T follicular helper cell (primary cell): ENCODE results near the gene GOLGA8K.
"Not testable (repeated sequence)": the region's sequence is repeated elsewhere in the genome, so short reads cannot be mapped to it uniquely, and the experiment has no call there.

Experiments
- DNase-seq: peaks from one replicate; pipeline ENCODE4 v3.0.0-alpha.2; 2020; ENCODE audit warnings: low read depth

The GOLGA8K gene

GRCh38 chr15:32356909-32357308, 46.2 kb downstream of the GOLGA8K start:
- DNase-seq, result not testable (repeated sequence)

GRCh38 chr15:32352748-32353147, 50.3 kb downstream of the GOLGA8K start:
- DNase-seq, result not testable (repeated sequence)

GRCh38 chr15:32350563-32351220, 52.4 kb downstream of the GOLGA8K start:
- DNase-seq, result not testable (repeated sequence)

GRCh38 chr15:32347037-32347436, 56.1 kb downstream of the GOLGA8K start:
- DNase-seq, result not testable (repeated sequence)

GRCh38 chr15:32345978-32346547, 57.0 kb downstream of the GOLGA8K start:
- not testable (repeated sequence) for DNase-seq

- not testable (repeated sequence) for DNase-seq
Measured at GRCh38 chr15:32343921-32344320, 59.2 kb downstream of the GOLGA8K start.
